ENCODE data around the gene GSTP1. TPM values are rescaled to one million over a fixed set of nuclear protein-coding genes. Genes with fewer than 3 reads are reported as not detected.
"Not testable (repeated sequence)": the region's sequence is repeated elsewhere in the genome, so short reads cannot be mapped to it uniquely, and the experiment has no call there.

GSTP1 gene
- total RNA-seq, 1 donor from 2014 or later, result 355 TPM

GRCh38 chr11:67613313-67613959 lies 29.8 kb downstream of the GSTP1 start:
- DNase-seq (ENCODE audit: low spot score), result no peak

- peak; percentile 89 for DNase-seq (ENCODE audit: low spot score)
Observed at GRCh38 chr11:67613960-67614715, 30.5 kb downstream of the GSTP1 start.

GRCh38 chr11:67614730-67615714 lies 31.4 kb downstream of the GSTP1 start:
- DNase-seq (ENCODE audit: low spot score), result no peak

- no peak for DNase-seq (ENCODE audit: low spot score)
Observed at GRCh38 chr11:67615728-67616430, 32.3 kb downstream of the GSTP1 start.

- no peak for DNase-seq (ENCODE audit: low spot score)
Observed at GRCh38 chr11:67616431-67617242, 33.0 kb downstream of the GSTP1 start.

GRCh38 chr11:67617243-67617953 lies 33.8 kb downstream of the GSTP1 start:
- DNase-seq (ENCODE audit: low spot score), result no peak

GRCh38 chr11:67618901-67619659 lies 35.5 kb downstream of the GSTP1 start:
- not testable (repeated sequence) for DNase-seq (ENCODE audit: low spot score)

- DNase-seq (ENCODE audit: low spot score), result not testable (repeated sequence)
Observed at GRCh38 chr11:67619683-67620618, 36.3 kb downstream of the GSTP1 start.

GRCh38 chr11:67620621-67621020 lies 37.0 kb downstream of the GSTP1 start:
- not testable (repeated sequence) for DNase-seq (ENCODE audit: low spot score)

- not testable (repeated sequence) for DNase-seq (ENCODE audit: low spot score)
Observed at GRCh38 chr11:67621928-67622327, 38.3 kb downstream of the GSTP1 start.

- not testable (repeated sequence) for DNase-seq (ENCODE audit: low spot score)
Observed at GRCh38 chr11:67622905-67623304, 39.3 kb downstream of the GSTP1 start.

- DNase-seq (ENCODE audit: low spot score), result not testable (repeated sequence)
Observed at GRCh38 chr11:67623795-67624194, 40.2 kb downstream of the GSTP1 start.

GRCh38 chr11:67626131-67626833 lies 42.7 kb downstream of the GSTP1 start:
- not testable (repeated sequence) for DNase-seq (ENCODE audit: low spot score)

- no peak for DNase-seq (ENCODE audit: low spot score)
Observed at GRCh38 chr11:67626970-67627369, 43.4 kb downstream of the GSTP1 start.

- no peak for DNase-seq (ENCODE audit: low spot score)
Observed at GRCh38 chr11:67627441-67627811, 43.8 kb downstream of the GSTP1 start.

GRCh38 chr11:67627812-67628624 lies 44.4 kb downstream of the GSTP1 start:
- no peak for DNase-seq (ENCODE audit: low spot score)
